HCT116 (cell line): Measurements from ENCODE around the gene CFDP1. TPM values are rescaled to one million over a fixed set of nuclear protein-coding genes. Genes with fewer than 3 reads are reported as not detected.

Source experiments
- ATAC-seq: fragments of 200-7000 bp; cut with Tn5 transposase; 2 replicates; pipeline ENCODE4 v1.9.1; 2020; ENCODE audit warnings: mild to moderate bottlenecking, moderate library complexity
- BruUV-seq: library from RNA; stranded (reverse); fragments of 400-500 nt; replicated peaks from 2 replicates; lab custom pipeline; 2021; lab: Mats Ljungman, UMichigan
- CTCF ChIA-PET: fragments of 300-600 bp; sonication (Branson Sonifier 250); formaldehyde crosslinking; loops from one replicate; lab custom pipeline; 2021; ENCODE audit warnings: antibody characterized with exemption; lab: Charles Lee
- POLR2A ChIA-PET: fragments of 300-600, 350-600 bp; sonication (Branson Sonifier 250); formaldehyde crosslinking; loops from one replicate; lab custom pipeline; 2021; ENCODE audit warnings: antibody characterized with exemption; lab: Charles Lee
- RAD21 ChIA-PET, 2 experiments: fragments of 300-600 bp; sonication (Branson Sonifier 250); formaldehyde crosslinking; loops; one replicate each; lab custom pipeline; 2023; ENCODE audit warnings: low total read pairs in 2 of 2; ENCODE audit not compliant: uncharacterized antibody in 2 of 2, unreplicated experiment in 2 of 2, low non-redundant PET in 1 of 2; lab: Charles Lee
- DNase-seq: peaks from one replicate; pipeline ENCODE4 v3.0.0-alpha.2; 2010; ENCODE audit warnings: low read depth, low spot score
- H2AFZ ChIP-seq: fragments of 200-600 bp; shearing (Covaris generic), sonication (generic); 2 replicates; pipeline ENCODE4 v1.6.1; 2017; ENCODE audit warnings: low read depth, mixed run types, mixed read lengths, antibody characterized with exemption, low read length; ENCODE audit not compliant: poor library complexity, severe bottlenecking
- H3K27ac ChIP-seq: 2 replicates; pipeline ENCODE4 v1.5.1; 2012; ENCODE audit warnings: low read depth, low read length
- H3K27me3 ChIP-seq: fragments of 200-600 bp; sonication (generic); 2 replicates; pipeline ENCODE4 v1.6.1; 2016; ENCODE audit warnings: mixed run types, low read length, mixed read lengths; ENCODE audit not compliant: insufficient read depth
- H3K36me3 ChIP-seq, 2 experiments: fragments of 200-500 bp in 1 of 2; fragments of 200-600 bp in 1 of 2; sonication (Bioruptor generic) in 1 of 2; sonication (generic) in 1 of 2; 2 replicates each; pipeline versions ENCODE4 v1.5.1 to v1.6.1; 2014 to 2016; ENCODE audit warnings: low read length in 2 of 2, inconsistent platforms in 1 of 2, mixed read lengths in 1 of 2, mixed run types in 1 of 2; ENCODE audit not compliant: insufficient read depth in 2 of 2, control insufficient read depth in 1 of 2
- H3K4me1 ChIP-seq, 2 experiments: fragments of 200-600 bp in 1 of 2; sonication (generic) in 1 of 2; 2 replicates each; pipeline versions ENCODE4 v1.5.1 to v1.6.1; 2012 to 2017; ENCODE audit warnings: low read length in 2 of 2, inconsistent platforms in 1 of 2, mild to moderate bottlenecking in 1 of 2, mixed read lengths in 1 of 2, mixed run types in 1 of 2, moderate library complexity in 1 of 2; ENCODE audit not compliant: insufficient read depth in 2 of 2, control insufficient read depth in 1 of 2
- H3K4me2 ChIP-seq: fragments of 200-600 bp; sonication (generic); 2 replicates; pipeline ENCODE4 v1.6.1; 2017; ENCODE audit warnings: mixed run types, low read length, mixed read lengths
- H3K4me3 ChIP-seq, 2 experiments: fragments of 200-600 bp in 1 of 2; sonication (generic) in 1 of 2; replicated peaks in 1 of 2; 2 replicates each; pipeline ENCODE4 v1.5.1; 2011 to 2016; ENCODE audit warnings: low read length in 2 of 2, control low read depth in 1 of 2, low read depth in 1 of 2, mild to moderate bottlenecking in 1 of 2, mixed read lengths in 1 of 2, mixed run types in 1 of 2
- H3K79me2 ChIP-seq: fragments of 200-600 bp; sonication (generic); 2 replicates; pipeline ENCODE4 v1.6.1; 2017; ENCODE audit warnings: mild to moderate bottlenecking, mixed run types, low read length, moderate library complexity, mixed read lengths; ENCODE audit not compliant: insufficient read depth
- H3K9ac ChIP-seq: fragments of 200-600 bp; sonication (generic); 2 replicates; pipeline ENCODE4 v1.6.1; 2016; ENCODE audit warnings: low read length, mixed read lengths
- H3K9me2 ChIP-seq: fragments of 200-600 bp; sonication (generic), shearing (Covaris generic); 2 replicates; pipeline ENCODE4 v1.6.1; 2017; ENCODE audit warnings: mixed run types, mild to moderate bottlenecking, moderate library complexity; ENCODE audit not compliant: insufficient read depth
- H3K9me3 ChIP-seq, 2 experiments: fragments of 200-500 bp in 1 of 2; fragments of 200-600 bp in 1 of 2; sonication (Bioruptor generic) in 1 of 2; sonication (generic) in 1 of 2; 2 replicates each; pipeline ENCODE4 v1.6.1; 2014 to 2017; ENCODE audit warnings: low read length in 2 of 2, mixed read lengths in 2 of 2, inconsistent platforms in 1 of 2, low read depth in 1 of 2, mild to moderate bottlenecking in 1 of 2, mixed run types in 1 of 2, moderate library complexity in 1 of 2; ENCODE audit not compliant: control insufficient read depth in 1 of 2, insufficient read depth in 1 of 2
- H4K20me1 ChIP-seq: fragments of 200-600 bp; sonication (generic), shearing (Covaris generic); 2 replicates; pipeline ENCODE4 v1.6.1; 2017; ENCODE audit warnings: mixed run types, mild to moderate bottlenecking, moderate library complexity; ENCODE audit not compliant: insufficient read depth
- ELF1 ChIP-seq: IDR thresholded peaks from 2 replicates; pipeline ENCODE4 v1.6.1; 2012; ENCODE audit warnings: low read depth, borderline replicate concordance
- EZH2phosphoT487 ChIP-seq: fragments of 200-600 bp; IDR thresholded peaks from 2 replicates; pipeline ENCODE4 v1.6.1; 2018; ENCODE audit warnings: antibody characterized with exemption, borderline replicate concordance
- JUND ChIP-seq: IDR thresholded peaks from 2 replicates; pipeline ENCODE4 v1.6.1; 2012
- POLR2AphosphoS5 ChIP-seq: IDR thresholded peaks from 2 replicates; pipeline ENCODE4 v1.6.1; 2011; ENCODE audit warnings: mild to moderate bottlenecking, low read depth, low read length, moderate library complexity
- SIN3A ChIP-seq: IDR thresholded peaks from 2 replicates; pipeline ENCODE4 v1.6.1; 2012; ENCODE audit warnings: low read depth
- ZBTB33 ChIP-seq: IDR thresholded peaks from 2 replicates; pipeline ENCODE4 v1.6.1; 2011; ENCODE audit warnings: mild to moderate bottlenecking, low read length, moderate library complexity; ENCODE audit not compliant: insufficient replicate concordance; ENCODE audit errors: extremely low read depth
- intact Hi-C: fragments of 100-400 bp; cut with micrococcal nuclease; formaldehyde crosslinking; loops from 2 replicates; pipeline ENCODE4 v1.10.0; 2022
- total RNA-seq: library from RNA; stranded (reverse); gene quantifications from one replicate; pipeline ENCODE4 v1.2.1, GENCODE V29; 2021; ENCODE audit not compliant: unreplicated experiment

Gene CFDP1
- total RNA-seq, 1 experiment from 2014 or later: 45.3 TPM

DNA sequence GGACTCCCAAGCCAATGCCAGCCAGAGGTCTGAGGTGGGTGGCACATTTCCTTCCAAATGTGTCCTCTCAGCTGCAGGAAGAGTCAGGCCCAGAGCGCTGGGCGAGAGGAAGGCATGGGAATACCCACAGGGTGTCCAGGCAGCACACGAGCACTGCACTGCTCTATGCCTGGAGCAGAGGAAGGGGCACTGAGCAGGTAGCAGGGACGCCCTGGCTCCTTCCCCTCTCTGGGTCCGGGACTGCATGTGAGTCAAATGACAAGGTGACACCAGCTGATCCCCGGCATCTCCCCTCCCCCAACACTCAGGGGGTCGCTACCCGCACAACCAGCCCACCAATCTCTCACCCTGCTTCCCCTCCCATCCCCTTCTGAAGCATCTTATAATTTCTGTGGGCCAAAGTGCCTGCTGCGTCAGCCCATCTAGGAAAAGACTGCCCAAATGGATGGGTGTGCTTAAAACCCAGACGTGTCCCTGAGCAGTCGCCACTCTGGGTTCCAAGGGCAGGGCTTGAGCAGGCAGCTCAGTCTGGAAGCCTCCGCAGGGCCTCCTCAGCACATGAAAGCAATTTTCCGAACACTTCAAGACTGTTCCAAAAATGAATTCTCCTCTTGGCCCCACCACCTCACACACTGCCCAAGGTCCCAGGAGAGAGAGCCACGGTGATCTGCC is 169.9 kb downstream of the CFDP1 start:
- H3K36me3 ChIP-seq: no peaks in the 10 kb centered on the region
- RAD21 ChIA-PET: no interaction called here
- 0 out of 4 replicates have a peak overlapping the region, but pooled peaks of 1 of the 2 experiments have one; percentile 82 for H3K4me3 ChIP-seq
- DNase-seq (no peak), ATAC-seq (no peak)
- POLR2A ChIA-PET: no interaction called here
- no peaks in the 10 kb centered on the region for H3K9me3 ChIP-seq
- TF ChIP-seq EZH2phosphoT487: no peak
- no peak for TF ChIP-seq POLR2AphosphoS5
- no peak for TF ChIP-seq JUND
- peak overlapping the region; percentile 88 for H3K27ac ChIP-seq
- H3K79me2 ChIP-seq: peaks cover 65% of the 10 kb centered on the region
- no peaks in the 10 kb centered on the region for H3K9me2 ChIP-seq
- H3K27me3 ChIP-seq: no peaks in the 10 kb centered on the region
- CTCF ChIA-PET: no interaction called here
- no peaks in the 10 kb centered on the region for H4K20me1 ChIP-seq
- no peak overlapping the region for H2AFZ ChIP-seq
- no TSS peak for BruUV-seq
- H3K9ac ChIP-seq: peak overlapping the region; percentile 14; the same call in 1 of the 2 replicates
- H3K4me1 ChIP-seq: peaks cover 42 to 52% of the 10 kb centered on the region in 2 experiments
- intact Hi-C loops: no loop called here
- H3K4me2 ChIP-seq: peak overlapping the region; percentile 98

- TF ChIP-seq ZBTB33: no peak
- no peak for TF ChIP-seq ELF1
- TF ChIP-seq SIN3A: no peak
- no peak for TF ChIP-seq JUND
- no peak overlapping the region for H2AFZ ChIP-seq
- no peaks in the 10 kb centered on the region for H3K36me3 ChIP-seq
- no peak overlapping the region; the same call in 1 of the 2 replicates for H3K27ac ChIP-seq
- H3K27me3 ChIP-seq: no peaks in the 10 kb centered on the region
- CTCF ChIA-PET: no interaction called here
- RAD21 ChIA-PET: no interaction called here
- intact Hi-C loops: no loop called here
- H3K79me2 ChIP-seq: peaks cover 72% of the 10 kb centered on the region
- no peak overlapping the region for H3K4me3 ChIP-seq
- no peak overlapping the region for H3K9ac ChIP-seq
- H3K4me2 ChIP-seq: no peak overlapping the region
- ATAC-seq: no peak
- POLR2A ChIA-PET: no interaction called here
- H3K4me1 ChIP-seq: peaks cover 37 to 45% of the 10 kb centered on the region in 2 experiments
- no peak for DNase-seq
- H3K9me3 ChIP-seq: no peaks in the 10 kb centered on the region
- no TSS peak for BruUV-seq
- H4K20me1 ChIP-seq: no peaks in the 10 kb centered on the region
- no peaks in the 10 kb centered on the region for H3K9me2 ChIP-seq
Observed at GRCh38 chr16:75262800-75263127, 170.5 kb downstream of the CFDP1 start.
